GM19239 (cell line): ENCODE results near the gene TRA2A.
"Not testable (repeated sequence)": the region's sequence is repeated elsewhere in the genome, so short reads cannot be mapped to it uniquely, and the experiment has no call there.

Experiments
- DNase-seq: peaks from one replicate; pipeline ENCODE4 v3.0.0; 2011; ENCODE audit warnings: low spot score; ENCODE audit not compliant: insufficient read length
- FAIRE-seq: peaks from 2 replicates; lab custom pipeline; 2011; peaks lifted over from hg19 to GRCh38; lab: Jason Lieb, UNC

The TRA2A gene

DNA sequence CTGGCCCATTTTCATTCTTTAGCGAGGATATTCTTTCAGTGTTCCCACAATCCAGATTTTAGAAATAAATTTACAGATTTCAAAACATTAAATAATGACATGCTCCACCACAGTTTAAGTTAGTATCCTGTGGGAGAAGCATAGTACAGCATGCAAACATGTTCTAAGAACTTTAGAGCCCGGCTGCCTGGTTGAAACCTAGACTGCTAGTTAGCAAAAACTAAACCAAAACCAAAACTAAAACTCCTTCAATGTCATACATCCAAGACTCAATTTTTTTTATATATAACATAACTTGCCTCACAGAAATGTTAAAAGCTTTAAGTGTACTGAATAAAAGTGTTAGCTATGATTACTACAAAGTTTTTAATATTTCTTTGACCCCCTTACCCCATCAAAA is 17.0 kb downstream of the TRA2A start:
- DNase-seq (no peak), FAIRE-seq (no peak)

DNA sequence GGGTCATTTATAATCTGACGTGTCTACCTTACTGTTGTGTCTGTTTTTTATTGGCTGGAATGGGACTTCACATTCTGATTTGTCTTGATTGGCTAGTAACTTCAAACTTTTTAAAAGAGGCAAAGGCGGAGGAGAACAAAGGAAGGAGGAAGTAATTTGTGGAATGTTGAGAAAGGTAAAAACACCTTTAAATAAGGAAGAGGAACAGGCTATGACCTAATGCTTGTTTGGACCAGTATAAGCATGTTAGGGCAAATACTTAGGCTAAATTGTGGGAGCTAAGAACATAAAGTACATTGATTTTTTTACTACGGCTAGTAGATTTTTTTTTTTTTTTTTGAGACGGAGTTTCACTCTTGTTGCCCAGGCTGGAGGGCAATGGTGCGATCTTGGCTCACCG is 18.0 kb downstream of the TRA2A start:
- not testable (repeated sequence) for DNase-seq, FAIRE-seq

DNA sequence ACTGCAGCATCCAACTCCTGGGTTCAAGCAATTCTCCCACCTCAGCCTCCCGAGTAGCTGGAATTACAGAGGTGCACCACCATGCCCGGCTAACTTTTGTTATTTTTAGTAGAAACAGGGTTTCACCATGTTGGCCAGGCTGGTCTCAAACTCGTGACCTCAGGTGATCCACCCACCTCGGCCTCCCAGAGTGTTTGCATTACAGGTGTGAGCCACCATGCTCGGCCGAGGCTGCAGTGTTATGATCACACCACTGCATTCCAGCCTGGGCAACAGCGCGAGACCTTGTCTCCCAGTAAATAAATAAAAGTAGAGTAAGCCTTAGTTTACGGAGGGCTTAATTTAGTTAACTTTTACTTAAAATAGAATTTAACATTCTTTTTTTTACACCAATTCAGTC is 37.8 kb downstream of the TRA2A start:
- FAIRE-seq (no peak), DNase-seq (no peak)

GRCh38 chr7:23491502-23491901 is 40.3 kb downstream of the TRA2A start:
- DNase-seq = no peak
- FAIRE-seq = no peak

DNA sequence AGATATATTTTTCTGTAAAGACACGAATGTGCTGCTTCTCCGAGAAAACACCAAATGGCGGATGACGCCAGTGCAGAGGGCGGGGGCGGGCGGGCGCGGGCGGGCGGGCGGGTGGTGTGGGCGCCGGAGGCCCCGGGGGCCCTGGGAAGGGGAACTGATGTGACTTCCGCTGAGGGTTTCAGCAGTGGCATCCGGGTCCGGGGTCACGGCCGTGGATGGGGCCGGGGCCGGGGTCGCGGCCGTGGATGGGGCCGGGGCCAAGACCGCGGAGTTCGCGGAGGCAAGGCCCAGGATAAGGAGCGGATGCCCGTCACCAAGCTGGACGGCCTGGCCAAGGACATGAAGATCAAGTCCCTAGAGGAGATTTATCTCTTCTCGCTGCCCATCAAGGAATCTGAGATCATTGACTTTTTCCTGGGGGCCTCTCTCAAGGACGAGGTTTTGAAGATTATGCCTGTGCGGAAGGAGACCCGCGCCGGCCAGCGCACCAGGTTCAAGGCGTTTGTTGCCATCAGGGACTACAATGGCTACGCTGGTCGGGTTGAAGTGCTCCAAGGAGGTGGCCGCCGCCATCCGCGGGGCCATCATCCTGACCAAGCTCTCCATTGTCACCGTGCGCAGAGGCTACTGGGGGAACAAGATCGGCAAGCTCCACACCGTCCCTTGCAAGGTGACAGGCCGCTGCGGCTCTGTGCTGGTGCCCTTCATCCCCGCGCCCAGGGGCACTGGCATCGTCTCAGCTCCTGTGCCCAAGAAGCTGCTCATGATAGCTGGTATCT is 41.2 kb downstream of the TRA2A start:
- no peak for FAIRE-seq
- DNase-seq = no peak

GRCh38 chr7:23488714-23489113 is 43.1 kb downstream of the TRA2A start:
- FAIRE-seq, DNase-seq: not testable (repeated sequence)

DNA sequence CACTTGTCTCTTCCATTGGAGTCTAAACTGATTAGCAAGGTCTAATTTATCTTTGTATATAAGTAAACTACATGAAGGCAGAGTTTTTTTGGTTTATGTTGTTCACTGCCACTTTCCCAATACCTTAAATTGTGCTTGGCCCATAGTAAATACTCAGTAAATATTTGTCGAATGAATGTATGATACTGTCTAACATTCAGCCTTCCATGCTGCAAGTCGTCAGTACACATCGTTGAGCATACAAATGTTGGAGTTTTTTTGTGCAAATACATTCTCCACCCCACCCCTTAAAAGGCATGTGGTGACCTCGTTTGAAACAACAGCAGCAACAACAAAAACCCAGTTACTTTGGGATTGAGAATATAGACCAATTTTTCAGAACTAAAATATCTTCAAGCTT is 44.1 kb downstream of the TRA2A start:
- DNase-seq = no peak
- no peak for FAIRE-seq

- no peak for DNase-seq
- FAIRE-seq = no peak
Observed at GRCh38 chr7:23486002-23486773, 45.6 kb downstream of the TRA2A start.

GRCh38 chr7:23482686-23483085 is 49.1 kb downstream of the TRA2A start:
- no peak for FAIRE-seq
- DNase-seq = no peak

DNA sequence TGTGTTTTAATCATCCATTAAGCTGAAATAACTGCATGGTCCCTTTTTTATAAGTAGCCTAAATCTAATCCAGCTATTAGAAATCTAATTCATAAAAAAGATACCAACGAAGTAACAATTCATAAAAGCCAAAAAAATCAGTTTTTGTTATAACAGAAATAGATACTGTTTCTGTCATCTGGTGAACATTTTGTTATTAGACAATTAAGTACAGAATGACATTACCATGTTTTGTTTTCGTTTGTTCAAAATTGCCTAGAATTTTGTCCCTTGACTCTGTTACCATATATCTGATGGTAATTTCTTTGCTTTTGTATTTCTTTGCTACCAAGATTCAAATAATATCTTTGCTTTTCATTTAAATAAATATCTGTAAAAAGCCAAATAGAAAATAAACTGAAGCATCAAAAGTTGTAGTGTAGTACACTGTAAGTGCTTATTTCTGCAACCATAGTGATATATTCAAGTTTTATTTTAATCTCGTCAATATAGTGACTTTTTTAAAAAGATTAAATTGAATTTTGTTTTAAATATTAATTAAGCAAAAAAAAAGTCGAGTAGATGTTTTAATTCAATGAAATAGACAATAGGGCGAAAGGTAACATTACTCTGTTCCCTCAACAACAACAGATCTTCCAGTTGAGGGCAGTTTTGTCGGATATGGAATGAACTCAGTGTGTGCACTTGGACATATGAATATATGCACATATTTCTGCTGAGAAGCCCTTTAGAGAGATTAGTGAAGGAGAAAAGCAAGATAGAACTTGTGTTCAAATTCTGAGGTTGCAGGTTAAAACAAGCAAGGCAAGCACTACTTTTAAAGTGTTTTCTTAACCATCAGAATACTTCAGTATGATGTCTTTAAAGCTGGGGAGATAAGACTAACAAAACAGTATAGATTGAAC is 53.6 kb downstream of the TRA2A start:
- FAIRE-seq = no peak
- DNase-seq = no peak

GRCh38 chr7:23477157-23477499 is 54.7 kb downstream of the TRA2A start:
- no peak for FAIRE-seq
- no peak for DNase-seq

GRCh38 chr7:23476286-23477156 is 55.3 kb downstream of the TRA2A start:
- DNase-seq = no peak
- no peak for FAIRE-seq

- FAIRE-seq = no peak
- no peak for DNase-seq
Observed at GRCh38 chr7:23475576-23475839, 56.3 kb downstream of the TRA2A start.

- FAIRE-seq (peak; percentile 47), DNase-seq (no peak)
Observed at GRCh38 chr7:23474829-23475575, 56.8 kb downstream of the TRA2A start.

GRCh38 chr7:23474094-23474828 is 57.5 kb downstream of the TRA2A start:
- peak; percentile 77 for DNase-seq
- peak; percentile 96 for FAIRE-seq

DNA sequence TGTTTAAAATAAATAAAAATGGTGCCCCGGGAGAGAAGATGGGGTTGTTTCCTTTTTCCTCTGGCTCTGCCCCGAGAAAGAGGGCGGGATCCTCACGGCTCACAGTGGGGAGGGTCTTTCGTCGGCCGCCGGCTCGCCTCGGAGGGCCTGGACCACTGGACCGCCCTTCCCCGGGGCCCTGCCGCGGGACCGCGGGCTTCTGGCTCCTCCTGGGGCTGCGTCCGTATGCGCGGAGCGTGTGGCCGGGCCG is 58.0 kb downstream of the TRA2A start:
- no peak for DNase-seq
- no peak for FAIRE-seq

- FAIRE-seq = peak; percentile 81
- no peak for DNase-seq
Observed at GRCh38 chr7:23472956-23473843, 58.6 kb downstream of the TRA2A start.

DNA sequence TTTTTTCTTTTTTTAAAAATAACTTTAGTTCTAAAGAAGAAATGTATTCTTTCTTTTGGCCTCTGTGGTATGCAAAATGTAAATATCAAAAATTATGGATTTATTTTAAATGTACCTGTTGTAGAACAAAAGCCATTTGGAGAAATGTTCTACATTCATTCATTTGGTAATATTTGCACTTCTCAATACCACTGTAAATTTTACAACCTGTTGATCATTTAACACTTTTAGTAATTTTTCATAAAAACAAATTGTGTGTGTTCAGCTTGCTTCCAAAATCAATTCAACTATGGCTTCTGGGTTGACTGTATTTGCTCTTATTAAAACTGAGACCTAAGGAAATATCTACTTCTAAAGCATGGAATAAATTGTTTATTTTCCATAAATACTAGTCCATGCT is 59.2 kb downstream of the TRA2A start:
- FAIRE-seq = no peak
- no peak for DNase-seq
